ENCODE results near the gene SLC6A11.

SLC6A11 gene

GRCh38 chr3:10890665-10891064 is 74.6 kb downstream of the SLC6A11 start:
- DNase-seq: no peak

- no peak for DNase-seq
Measured at GRCh38 chr3:10892622-10893021, 76.6 kb downstream of the SLC6A11 start.

GRCh38 chr3:10901296-10901945 is 85.4 kb downstream of the SLC6A11 start:
- no peak for DNase-seq

- DNase-seq: no peak
Measured at GRCh38 chr3:10907262-10907661, 91.2 kb downstream of the SLC6A11 start.

- no peak for DNase-seq
Measured at GRCh38 chr3:10910367-10910766, 94.3 kb downstream of the SLC6A11 start.

- DNase-seq: no peak
Measured at GRCh38 chr3:10911350-10912002, 95.4 kb downstream of the SLC6A11 start.

GRCh38 chr3:10912786-10913185 is 96.8 kb downstream of the SLC6A11 start:
- DNase-seq: no peak

- DNase-seq: no peak
Measured at GRCh38 chr3:10915376-10915775, 99.3 kb downstream of the SLC6A11 start.

GRCh38 chr3:10917176-10917575 is 101.1 kb downstream of the SLC6A11 start:
- no peak for DNase-seq

- DNase-seq: no peak
Measured at GRCh38 chr3:10918011-10918410, 102.0 kb downstream of the SLC6A11 start.

- DNase-seq: no peak
Measured at GRCh38 chr3:10919636-10920035, 103.6 kb downstream of the SLC6A11 start.

GRCh38 chr3:10925436-10926255 is 109.6 kb downstream of the SLC6A11 start:
- DNase-seq: no peak

- DNase-seq: no peak
Measured at GRCh38 chr3:10926256-10926810, 110.3 kb downstream of the SLC6A11 start.

GRCh38 chr3:10926811-10927521 is 110.9 kb downstream of the SLC6A11 start:
- DNase-seq: no peak

- DNase-seq: no peak
Measured at GRCh38 chr3:10927551-10927950, 111.5 kb downstream of the SLC6A11 start.

- no peak for DNase-seq
Measured at GRCh38 chr3:10928407-10928960, 112.5 kb downstream of the SLC6A11 start.

GRCh38 chr3:10928961-10929471 is 113.0 kb downstream of the SLC6A11 start:
- DNase-seq: no peak

GRCh38 chr3:10929978-10930665 is 114.1 kb downstream of the SLC6A11 start:
- no peak for DNase-seq

GRCh38 chr3:10930666-10931040 is 114.6 kb downstream of the SLC6A11 start:
- no peak for DNase-seq

GRCh38 chr3:10932596-10932995 is 116.6 kb downstream of the SLC6A11 start:
- no peak for DNase-seq

- DNase-seq: no peak
Measured at GRCh38 chr3:10933021-10933420, 117.0 kb downstream of the SLC6A11 start.

- DNase-seq: no peak
Measured at GRCh38 chr3:10933470-10933804, 117.4 kb downstream of the SLC6A11 start.
